Measurements from ENCODE around the gene SOCS2.

SOCS2 gene

GRCh38 chr12:93565760-93566159 is 6.7 kb upstream of the SOCS2 start:
- no peak for DNase-seq (ENCODE audit: low read depth in 2 of 3, low spot score in 1 of 3)

- DNase-seq (ENCODE audit: low read depth in 2 of 3, low spot score in 1 of 3) = no peak
Observed at GRCh38 chr12:93567174-93567573, 5.3 kb upstream of the SOCS2 start.

- no peak for DNase-seq (ENCODE audit: low read depth in 2 of 3, low spot score in 1 of 3)
Observed at GRCh38 chr12:93568091-93568490, 4.4 kb upstream of the SOCS2 start.

- no peak for DNase-seq (ENCODE audit: low read depth in 2 of 3, low spot score in 1 of 3)
Observed at GRCh38 chr12:93569301-93569655, 3.2 kb upstream of the SOCS2 start.

GRCh38 chr12:93569656-93570551 is 2.6 kb upstream of the SOCS2 start:
- DNase-seq (ENCODE audit: low read depth in 2 of 3, low spot score in 1 of 3) = peak in 2 of 3 donors; percentile 66 to 73

- peak; percentile 82 to 85 (median 82) for DNase-seq (ENCODE audit: low read depth in 2 of 3, low spot score in 1 of 3)
Observed at GRCh38 chr12:93570552-93571364, 1.7 kb upstream of the SOCS2 start.

- DNase-seq (ENCODE audit: low read depth in 2 of 3, low spot score in 1 of 3) = peak in 2 of 3 donors; percentile 38 to 56
Observed at GRCh38 chr12:93571365-93571924, 1.0 kb upstream of the SOCS2 start.

GRCh38 chr12:93572712-93573551 is 457 bp downstream of the SOCS2 start:
- peak in 2 of 3 donors; percentile 1 to 23 for DNase-seq (ENCODE audit: low read depth in 2 of 3, low spot score in 1 of 3)

GRCh38 chr12:93573552-93574223 is 1.2 kb downstream of the SOCS2 start:
- no peak for DNase-seq (ENCODE audit: low read depth in 2 of 3, low spot score in 1 of 3)

GRCh38 chr12:93577222-93577621 is 4.7 kb downstream of the SOCS2 start:
- no peak for DNase-seq (ENCODE audit: low read depth in 2 of 3, low spot score in 1 of 3)

GRCh38 chr12:93578221-93578620 is 5.7 kb downstream of the SOCS2 start:
- DNase-seq (ENCODE audit: low read depth in 2 of 3, low spot score in 1 of 3) = no peak

GRCh38 chr12:93580682-93581081 is 8.2 kb downstream of the SOCS2 start:
- no peak for DNase-seq (ENCODE audit: low read depth in 2 of 3, low spot score in 1 of 3)

GRCh38 chr12:93581370-93581769 is 8.9 kb downstream of the SOCS2 start:
- DNase-seq (ENCODE audit: low read depth in 2 of 3, low spot score in 1 of 3) = no peak

- DNase-seq (ENCODE audit: low read depth in 2 of 3, low spot score in 1 of 3) = no peak
Observed at GRCh38 chr12:93582351-93582750, 9.9 kb downstream of the SOCS2 start.

- no peak for DNase-seq (ENCODE audit: low read depth in 2 of 3, low spot score in 1 of 3)
Observed at GRCh38 chr12:93583627-93584392, 11.3 kb downstream of the SOCS2 start.

GRCh38 chr12:93585247-93585646 is 12.8 kb downstream of the SOCS2 start:
- DNase-seq (ENCODE audit: low read depth in 2 of 3, low spot score in 1 of 3) = no peak

GRCh38 chr12:93587611-93588010 is 15.1 kb downstream of the SOCS2 start:
- DNase-seq (ENCODE audit: low read depth in 2 of 3, low spot score in 1 of 3) = no peak

- DNase-seq (ENCODE audit: low read depth in 2 of 3, low spot score in 1 of 3) = no peak
Observed at GRCh38 chr12:93589081-93589480, 16.6 kb downstream of the SOCS2 start.

GRCh38 chr12:93591137-93591868 is 18.8 kb downstream of the SOCS2 start:
- peak in 1 of 3 donors; percentile 5 for DNase-seq (ENCODE audit: low read depth in 2 of 3, low spot score in 1 of 3)

All from stimulated activated CD4-positive, alpha-beta T cell treated with anti-CD3 and anti-CD28 coated beads, Interleukin-12 subunit alpha, Interleukin-12 subunit beta, amount 100 ng/mL, for 48 hours (primary cell).